H9 (cell line): ENCODE measurements around the gene OMP. TPM values are rescaled to one million over a fixed set of nuclear protein-coding genes. Genes with fewer than 3 reads are reported as not detected.
A peak's percentile ranks its signal among the peaks of the same experiment; 100 is the strongest.

Experiments
- DNase-seq: peaks from one replicate; pipeline ENCODE4 v3.0.0-alpha.2; 2017
- H2AFZ ChIP-seq: one replicate; pipeline ENCODE4 v1.6.1; 2013; ENCODE audit warnings: mild to moderate bottlenecking, low read length, control low read depth, moderate library complexity
- H2AK5ac ChIP-seq: 2 replicates; pipeline ENCODE4 v1.6.1; 2013; ENCODE audit warnings: low read length, control low read depth, mixed read lengths; ENCODE audit not compliant: insufficient read length
- H2BK120ac ChIP-seq: one replicate; pipeline ENCODE4 v1.6.1; 2013; ENCODE audit warnings: low read depth, mild to moderate bottlenecking, low read length, control low read depth, inconsistent platforms; ENCODE audit not compliant: poor library complexity, severe bottlenecking
- H2BK12ac ChIP-seq: 2 replicates; pipeline ENCODE4 v1.6.1; 2013; ENCODE audit warnings: low read length, control low read depth, mixed read lengths, low read depth; ENCODE audit not compliant: insufficient read length
- H2BK15ac ChIP-seq: 2 replicates; pipeline ENCODE4 v1.6.1; 2013; ENCODE audit warnings: low read depth, low read length, control low read depth
- H2BK20ac ChIP-seq: one replicate; pipeline ENCODE4 v1.6.1; 2013; ENCODE audit warnings: low read depth, mild to moderate bottlenecking, low read length, control low read depth, inconsistent platforms; ENCODE audit not compliant: poor library complexity, severe bottlenecking
- H2BK5ac ChIP-seq: 2 replicates; pipeline ENCODE4 v1.6.1; 2013; ENCODE audit warnings: low read length, control low read depth, mixed read lengths; ENCODE audit not compliant: insufficient read length
- H3K14ac ChIP-seq: 2 replicates; pipeline ENCODE4 v1.6.1; 2013; ENCODE audit warnings: low read length, control low read depth; ENCODE audit not compliant: insufficient read depth
- H3K18ac ChIP-seq: 2 replicates; pipeline ENCODE4 v1.6.1; 2013; ENCODE audit warnings: low read depth, mild to moderate bottlenecking, mixed read lengths, low read length, control low read depth; ENCODE audit not compliant: insufficient read length
- H3K23ac ChIP-seq: 2 replicates; pipeline ENCODE4 v1.6.1; 2013; ENCODE audit warnings: low read length, control low read depth, mixed read lengths, low read depth; ENCODE audit not compliant: insufficient read length
- H3K23me2 ChIP-seq: 2 replicates; pipeline ENCODE4 v1.6.1; 2013; ENCODE audit warnings: low read depth, mild to moderate bottlenecking, mixed read lengths, low read length, control low read depth; ENCODE audit not compliant: insufficient read length, poor library complexity, severe bottlenecking
- H3K27ac ChIP-seq: 2 replicates; pipeline ENCODE4 v1.5.1; 2013; ENCODE audit warnings: low read length, control low read depth, mixed read lengths, low read depth; ENCODE audit not compliant: insufficient read length
- H3K27me3 ChIP-seq: 2 replicates; pipeline ENCODE4 v1.6.1; 2013; ENCODE audit warnings: low read length, control low read depth, inconsistent platforms; ENCODE audit not compliant: insufficient read depth
- H3K4ac ChIP-seq: 2 replicates; pipeline ENCODE4 v1.6.1; 2013; ENCODE audit warnings: low read depth, mild to moderate bottlenecking, control low read depth, inconsistent platforms, low read length, moderate library complexity
- H3K4me1 ChIP-seq: 2 replicates; pipeline ENCODE4 v1.6.1; 2013; ENCODE audit warnings: low read length, control low read depth, inconsistent platforms; ENCODE audit not compliant: insufficient read depth
- H3K4me2 ChIP-seq: 2 replicates; pipeline ENCODE4 v1.6.1; 2013; ENCODE audit warnings: low read length, control low read depth, mixed read lengths; ENCODE audit not compliant: insufficient read length, insufficient read depth
- H3K56ac ChIP-seq: 2 replicates; pipeline ENCODE4 v1.6.1; 2013; ENCODE audit warnings: low read depth, mild to moderate bottlenecking, mixed read lengths, low read length, control low read depth; ENCODE audit not compliant: insufficient read length
- H3K79me1 ChIP-seq: 2 replicates; pipeline ENCODE4 v1.6.1; 2013; ENCODE audit warnings: low read depth, mild to moderate bottlenecking, moderate library complexity, low read length, control low read depth, inconsistent platforms; ENCODE audit not compliant: insufficient read depth, poor library complexity, severe bottlenecking
- H3K79me2 ChIP-seq: 2 replicates; pipeline ENCODE4 v1.6.1; 2013; ENCODE audit warnings: low read length, control low read depth, inconsistent platforms; ENCODE audit not compliant: insufficient read depth
- H3K9ac ChIP-seq: 2 replicates; pipeline ENCODE4 v1.6.1; 2013; ENCODE audit warnings: low read length, control low read depth, mixed read lengths; ENCODE audit not compliant: insufficient read length; ENCODE audit errors: extremely low read depth
- H3K9me3 ChIP-seq: one replicate; pipeline ENCODE4 v1.6.1; 2013; ENCODE audit warnings: low read depth, low read length, inconsistent platforms; ENCODE audit not compliant: control insufficient read depth
- H3T11ph ChIP-seq: one replicate; pipeline ENCODE4 v1.6.1; 2013; ENCODE audit warnings: mild to moderate bottlenecking, low read length, control low read depth, inconsistent platforms
- H4K20me1 ChIP-seq: one replicate; pipeline ENCODE4 v1.6.1; 2013; ENCODE audit not compliant: control insufficient read depth, insufficient read length, insufficient read depth
- H4K5ac ChIP-seq: 2 replicates; pipeline ENCODE4 v1.6.1; 2013; ENCODE audit warnings: low read depth, mild to moderate bottlenecking, mixed read lengths, low read length, control low read depth; ENCODE audit not compliant: insufficient read length
- H4K8ac ChIP-seq: replicated peaks from 2 replicates; pipeline ENCODE4 v1.6.1; 2013; ENCODE audit warnings: low read length, control low read depth, mixed read lengths, low read depth; ENCODE audit not compliant: insufficient read length
- H4K91ac ChIP-seq: 2 replicates; pipeline ENCODE4 v1.6.1; 2013; ENCODE audit warnings: low read depth, mild to moderate bottlenecking, moderate library complexity, mixed read lengths, low read length, control low read depth; ENCODE audit not compliant: insufficient read length
- H3K27ac Mint-ChIP-seq, 3 experiments: 2 replicates in 2 of 3; 3 replicates in 1 of 3; pipeline ENCODE4 v1.8.0; 2020 to 2021; ENCODE audit warnings: mixed read lengths in 3 of 3, mild to moderate bottlenecking in 1 of 3, moderate library complexity in 1 of 3
- H3K27me3 Mint-ChIP-seq: 2 replicates; pipeline ENCODE4 v1.8.0; 2021; ENCODE audit warnings: low read depth, mild to moderate bottlenecking, moderate library complexity, mixed read lengths
- H3K36me3 Mint-ChIP-seq, 3 experiments: 2 replicates in 2 of 3; 3 replicates in 1 of 3; pipeline ENCODE4 v1.8.0; 2020 to 2021; ENCODE audit warnings: low read depth in 3 of 3, mixed read lengths in 3 of 3; ENCODE audit not compliant: insufficient read depth in 1 of 3
- H3K4me1 Mint-ChIP-seq, 2 experiments: 2 replicates each; pipeline ENCODE4 v1.8.0; 2020; ENCODE audit warnings: mixed read lengths in 2 of 2
- H3K4me3 Mint-ChIP-seq, 2 experiments: 2 replicates in 1 of 2; 3 replicates in 1 of 2; pipeline ENCODE4 v1.8.0; 2020 to 2021; ENCODE audit warnings: mild to moderate bottlenecking in 2 of 2, mixed read lengths in 2 of 2, moderate library complexity in 1 of 2
- H3K9me3 Mint-ChIP-seq, 2 experiments: 2 replicates in 1 of 2; 3 replicates in 1 of 2; pipeline ENCODE4 v1.8.0; 2020; ENCODE audit warnings: mild to moderate bottlenecking in 2 of 2, mixed read lengths in 2 of 2, moderate library complexity in 1 of 2
- CTCF ChIP-seq: fragments of 200-600 bp; sonication (generic); conservative IDR thresholded peaks from 3 replicates; pipeline ENCODE4 v1.8.0; 2021; ENCODE audit warnings: antibody characterized with exemption, mild to moderate bottlenecking
- WGBS: extraction: QIAGEN DNeasy Blood & Tissue Kit; methylation state at CpG from one replicate; pipeline ENCODE4 v1.1.7; 2013; ENCODE audit warnings: missing lambda C conversion rate, low lambda C conversion rate, mixed read lengths; ENCODE audit not compliant: insufficient read length; ENCODE audit errors: extremely low coverage; 5-methylcytosine and 5-hydroxymethylcytosine counted together
- total RNA-seq: library from RNA; stranded (reverse); gene quantifications from 2 replicates; pipeline ENCODE4 v1.2.1, GENCODE V29; 2021

OMP gene
- total RNA-seq, 1 experiment from 2014 or later = not detected

GRCh38 chr11:77101043-77101537 lies 1.6 kb upstream of the OMP start:
- WGBS = no CpG with 5 or more reads among the region's 5 CpGs
- Mint-ChIP-seq H3K27me3 (peaks cover 2% of the 10 kb centered on the region; the same call in 1 of the 2 replicates), H3K4me1 (peaks cover 0 to 5% of the 10 kb centered on the region in 2 experiments; a peak in 2 of 4 replicates), H3K27ac (no peak overlapping the region), H3K36me3 (peaks cover 8 to 15% (median 10%) of the 10 kb centered on the region in 3 experiments; a peak in 6 of 7 replicates), H3K4me3 (no peak overlapping the region), H3K9me3 (peaks cover 4 to 8% of the 10 kb centered on the region in 2 experiments; a peak in 4 of 5 replicates)
- no peak overlapping the region for H3K27ac ChIP-seq
- H3K4me2 ChIP-seq = no peak overlapping the region
- H3K79me1 ChIP-seq = no peaks in the 10 kb centered on the region
- H4K91ac ChIP-seq = no peak overlapping the region
- no peak overlapping the region for H2BK12ac ChIP-seq
- H3K23me2 ChIP-seq = no peaks in the 10 kb centered on the region
- no peak overlapping the region for H4K5ac ChIP-seq
- H3K9me3 ChIP-seq = no peaks in the 10 kb centered on the region
- no peak overlapping the region for H2BK120ac ChIP-seq
- no peak for DNase-seq
- H3K4ac ChIP-seq = no peak overlapping the region
- peak; percentile 79 for TF ChIP-seq CTCF
- H3T11ph ChIP-seq = no peak overlapping the region
- H3K4me1 ChIP-seq = no peaks in the 10 kb centered on the region
- H4K8ac ChIP-seq = no peak overlapping the region
- H3K56ac ChIP-seq = no peak overlapping the region
- no peak overlapping the region for H2BK20ac ChIP-seq
- H3K23ac ChIP-seq = no peak overlapping the region
- H2BK5ac ChIP-seq = no peak overlapping the region
- H4K20me1 ChIP-seq = no peaks in the 10 kb centered on the region
- H2AK5ac ChIP-seq = no peak overlapping the region
- no peak overlapping the region for H3K18ac ChIP-seq
- no peak overlapping the region for H3K9ac ChIP-seq
- H3K27me3 ChIP-seq = no peaks in the 10 kb centered on the region
- H2AFZ ChIP-seq = no peak overlapping the region
- H2BK15ac ChIP-seq = no peak overlapping the region
- no peak overlapping the region for H3K14ac ChIP-seq
- H3K79me2 ChIP-seq = no peaks in the 10 kb centered on the region
